HepG2 (cell line): ENCODE results near the gene UBE2H. TPM values are rescaled to one million over a fixed set of nuclear protein-coding genes. Genes with fewer than 3 reads are reported as not detected.

Experiments
- AKAP8 ChIP-seq: sonication (generic); formaldehyde crosslinking; IDR thresholded peaks from 2 replicates; pipeline ENCODE4 v1.5.1; 2020; ENCODE audit warnings: mild to moderate bottlenecking, missing genetic modification reagents
- ATM ChIP-seq: fragments of 450-650 bp; IDR thresholded peaks from 2 replicates; pipeline ENCODE4 v1.7.1; 2017; ENCODE audit warnings: mild to moderate bottlenecking, borderline replicate concordance
- ESRRA ChIP-seq: sonication (generic); formaldehyde crosslinking; IDR thresholded peaks from 2 replicates; pipeline ENCODE4 v1.5.1; 2020; ENCODE audit warnings: mild to moderate bottlenecking, low read depth, missing genetic modification reagents
- GTF2F1 ChIP-seq: fragments of 150-350 bp; IDR thresholded peaks from 2 replicates; pipeline ENCODE4 v1.6.1; 2014; ENCODE audit warnings: low read length
- HMGA1 ChIP-seq: sonication (generic); formaldehyde crosslinking; conservative IDR thresholded peaks from 2 replicates; pipeline ENCODE4 v1.4.0; 2020; ENCODE audit warnings: missing genetic modification reagents
- HNRNPH1 ChIP-seq: fragments of 200-400 bp; formaldehyde crosslinking; optimal IDR thresholded peaks from 2 replicates; pipeline ENCODE3; 2017; ENCODE audit warnings: mild to moderate bottlenecking, low read depth, low read length
- IRX3 ChIP-seq: sonication (generic); formaldehyde crosslinking; IDR thresholded peaks from 2 replicates; pipeline ENCODE4 v1.8.1; 2023; ENCODE audit warnings: mild to moderate bottlenecking, low read depth, missing genetic modification reagents, borderline replicate concordance
- KDM6A ChIP-seq: IDR thresholded peaks from 2 replicates; pipeline ENCODE4 v1.6.1; 2016; ENCODE audit warnings: low read depth
- PAF1 ChIP-seq: IDR thresholded peaks from 2 replicates; pipeline ENCODE4 v1.6.1; 2016; ENCODE audit warnings: missing genetic modification reagents, missing compliant biosample characterization
- PAX8 ChIP-seq: sonication (generic); formaldehyde crosslinking; IDR thresholded peaks from 2 replicates; pipeline ENCODE4 v1.8.0; 2022; ENCODE audit warnings: mild to moderate bottlenecking, missing genetic modification reagents, borderline replicate concordance
- RCOR2 ChIP-seq: IDR thresholded peaks from 2 replicates; pipeline ENCODE4 v1.6.1; 2016; ENCODE audit warnings: missing biosample characterization, missing genetic modification reagents
- SMAD1 ChIP-seq: sonication (generic); formaldehyde crosslinking; IDR thresholded peaks from 2 replicates; pipeline ENCODE4 v1.4.0; 2020; ENCODE audit warnings: missing genetic modification reagents, low read depth, mild to moderate bottlenecking, borderline replicate concordance
- U2AF2 ChIP-seq: fragments of 200-400 bp; formaldehyde crosslinking; IDR thresholded peaks from 2 replicates; pipeline ENCODE4 v1.6.1; 2017; ENCODE audit warnings: low read depth, mild to moderate bottlenecking, low read length
- YEATS4 ChIP-seq: sonication (generic); formaldehyde crosslinking; IDR thresholded peaks from 2 replicates; pipeline ENCODE4 v1.4.0; 2020; ENCODE audit warnings: missing genetic modification reagents, borderline replicate concordance
- ZKSCAN8 ChIP-seq: IDR thresholded peaks from 2 replicates; pipeline ENCODE4 v1.6.1; 2016; ENCODE audit warnings: borderline replicate concordance, missing genetic modification reagents, missing compliant biosample characterization
- ZNF282 ChIP-seq: fragments of 450-650 bp; IDR thresholded peaks from 2 replicates; pipeline ENCODE4 v1.6.1; 2018; ENCODE audit not compliant: partially characterized antibody
- ZNF550 ChIP-seq: sonication (generic); formaldehyde crosslinking; IDR thresholded peaks from 2 replicates; pipeline ENCODE4 v1.4.0; 2020; ENCODE audit warnings: mild to moderate bottlenecking, missing genetic modification reagents, borderline replicate concordance
- ZNF720 ChIP-seq: sonication (generic); formaldehyde crosslinking; IDR thresholded peaks from 2 replicates; pipeline ENCODE4 v1.4.0; 2020; ENCODE audit warnings: missing genetic modification reagents
- ZNF724P ChIP-seq: sonication (generic); formaldehyde crosslinking; IDR thresholded peaks from 2 replicates; pipeline ENCODE4 v1.8.0; 2022; ENCODE audit warnings: missing genetic modification reagents, borderline replicate concordance
- ZNF775 ChIP-seq: sonication (generic); formaldehyde crosslinking; IDR thresholded peaks from 2 replicates; pipeline ENCODE4 v1.4.0; 2020; ENCODE audit warnings: missing genetic modification reagents, mild to moderate bottlenecking, moderate library complexity, borderline replicate concordance
- ZNF83 ChIP-seq: sonication (generic); formaldehyde crosslinking; IDR thresholded peaks from 2 replicates; pipeline ENCODE4 v1.4.0; 2020; ENCODE audit warnings: missing genetic modification reagents, mild to moderate bottlenecking, borderline replicate concordance
- ZSCAN22 ChIP-seq: sonication (generic); formaldehyde crosslinking; IDR thresholded peaks from 2 replicates; pipeline ENCODE4 v1.4.0; 2020; ENCODE audit warnings: mild to moderate bottlenecking, missing genetic modification reagents
- ZZZ3 ChIP-seq: sonication (generic); formaldehyde crosslinking; IDR thresholded peaks from 2 replicates; pipeline ENCODE4 v1.4.0; 2020; ENCODE audit warnings: missing genetic modification reagents, mild to moderate bottlenecking, borderline replicate concordance
- polyA plus RNA-seq, 8 experiments: library from polyadenylated mRNA; depleted of rRNA in 3 of 8; stranded (reverse) in 7 of 8; unstranded in 1 of 8; fragments of >200 nt; fragmentation: Illumina TruSeq in 4 of 8; extraction: Trizol in 4 of 8; gene quantifications; 2 replicates each; pipeline versions ENCODE4 v1.2.1 to v1.2.3, GENCODE V29; 2011 to 2016; ENCODE audit warnings: low read depth in 4 of 8, missing spikeins in 1 of 8, mixed read lengths in 1 of 8; ENCODE audit not compliant: insufficient read depth in 1 of 8
- total RNA-seq, 5 experiments: library from RNA; depleted of rRNA; stranded (reverse); fragments of >200 nt; fragmentation: Illumina TruSeq; extraction: Trizol; gene quantifications; 2 replicates each; pipeline ENCODE4 v1.2.3, GENCODE V29; 2016; ENCODE audit warnings: low read depth in 1 of 5
- TF ChIP-seq, protein P1 (sequence below): sonication (generic); formaldehyde crosslinking; IDR thresholded peaks from 2 replicates; pipeline ENCODE4 v1.4.0; 2020; ENCODE audit warnings: missing genetic modification reagents
- TF ChIP-seq, protein P2 (sequence below): IDR thresholded peaks from 2 replicates; pipeline ENCODE4 v1.6.1; 2016
- TF ChIP-seq, protein P3 (sequence below): sonication (generic); formaldehyde crosslinking; conservative IDR thresholded peaks from 2 replicates; pipeline ENCODE4 v1.4.0; 2020; ENCODE audit warnings: missing genetic modification reagents

UBE2H gene
- total and polyA plus RNA-seq, 2 of the 13 experiments (the other 11 are each of a cell fraction or from before 2014, with no cell fraction given), result 15.5 to 40.1 TPM

DNA sequence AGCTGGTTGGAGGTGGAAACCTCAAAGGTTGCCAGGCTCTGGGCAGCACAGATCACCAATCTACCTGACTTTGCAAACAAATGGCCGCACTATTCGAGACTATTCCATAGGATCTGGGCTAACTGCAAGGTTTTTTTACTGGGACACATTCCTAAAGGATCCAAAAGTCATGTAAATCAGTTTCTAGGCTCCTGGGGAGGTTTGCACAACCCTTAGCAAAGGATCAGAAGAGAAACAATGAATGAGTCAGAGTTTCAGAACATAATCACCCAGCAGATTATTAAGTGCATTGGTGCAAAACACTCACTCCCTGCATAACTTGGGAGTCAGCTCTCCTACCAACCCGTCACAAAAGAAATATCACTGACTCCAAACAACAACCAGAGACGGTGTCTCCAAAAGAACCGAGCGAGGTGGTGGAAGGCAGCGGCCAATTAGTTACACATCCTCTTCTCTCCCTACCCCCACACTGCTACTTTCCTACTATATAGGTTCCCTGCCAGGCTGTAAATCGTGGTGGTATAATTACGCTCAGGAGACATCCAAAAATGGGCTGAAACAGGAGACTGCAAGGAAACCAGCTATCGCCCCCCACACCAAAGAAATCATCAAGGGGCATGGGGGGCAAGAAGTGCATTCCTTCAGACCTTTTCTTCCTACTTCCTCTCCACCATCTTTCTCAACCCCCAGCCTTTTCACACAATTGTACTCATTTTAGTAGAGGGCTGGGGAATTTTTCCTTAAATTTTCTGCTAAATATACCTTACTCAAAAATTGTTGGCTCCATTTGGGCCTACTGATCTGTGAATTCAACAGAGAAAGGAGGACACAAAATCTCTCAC, 3.2 kb downstream of the UBE2H start (continued):
- TF ChIP-seq HMGA1 (CRISPR knock-in tag), result no peak
- 0 out of 2 replicates have a peak, but pooled peaks have one; percentile 85 for TF ChIP-seq ZNF775
- TF ChIP-seq U2AF2, result no peak
- 0 out of 2 replicates have a peak, but pooled peaks have one; percentile 45 for TF ChIP-seq YEATS4 (CRISPR knock-in tag)
- no peak for TF ChIP-seq ZKSCAN8 (CRISPR knock-in tag)
- no peak for TF ChIP-seq GTF2F1
- TF ChIP-seq ZNF83, result no peak
- TF ChIP-seq ESRRA (CRISPR knock-in tag), result no peak
- TF ChIP-seq RCOR2, result no peak
- no peak for TF ChIP-seq PAX8 (CRISPR knock-in tag)
- TF ChIP-seq AKAP8, result 0 out of 2 replicates have a peak, but pooled peaks have one; percentile 57
- TF ChIP-seq, protein P1, sequence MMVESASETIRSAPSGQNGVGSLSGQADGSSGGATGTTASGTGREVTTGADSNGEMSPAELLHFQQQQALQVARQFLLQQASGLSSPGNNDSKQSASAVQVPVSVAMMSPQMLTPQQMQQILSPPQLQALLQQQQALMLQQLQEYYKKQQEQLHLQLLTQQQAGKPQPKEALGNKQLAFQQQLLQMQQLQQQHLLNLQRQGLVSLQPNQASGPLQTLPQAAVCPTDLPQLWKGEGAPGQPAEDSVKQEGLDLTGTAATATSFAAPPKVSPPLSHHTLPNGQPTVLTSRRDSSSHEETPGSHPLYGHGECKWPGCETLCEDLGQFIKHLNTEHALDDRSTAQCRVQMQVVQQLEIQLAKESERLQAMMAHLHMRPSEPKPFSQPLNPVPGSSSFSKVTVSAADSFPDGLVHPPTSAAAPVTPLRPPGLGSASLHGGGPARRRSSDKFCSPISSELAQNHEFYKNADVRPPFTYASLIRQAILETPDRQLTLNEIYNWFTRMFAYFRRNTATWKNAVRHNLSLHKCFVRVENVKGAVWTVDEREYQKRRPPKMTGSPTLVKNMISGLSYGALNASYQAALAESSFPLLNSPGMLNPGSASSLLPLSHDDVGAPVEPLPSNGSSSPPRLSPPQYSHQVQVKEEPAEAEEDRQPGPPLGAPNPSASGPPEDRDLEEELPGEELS (CRISPR knock-in tag), result no peak
- TF ChIP-seq SMAD1, result no peak
- no peak for TF ChIP-seq ZNF282
- TF ChIP-seq ZNF720 (CRISPR knock-in tag), result no peak
- no peak for TF ChIP-seq ZZZ3
- no peak for TF ChIP-seq ZNF550 (CRISPR knock-in tag)
- no peak for TF ChIP-seq KDM6A (CRISPR knock-in tag)
- no peak for TF ChIP-seq ATM
- TF ChIP-seq, protein P2, sequence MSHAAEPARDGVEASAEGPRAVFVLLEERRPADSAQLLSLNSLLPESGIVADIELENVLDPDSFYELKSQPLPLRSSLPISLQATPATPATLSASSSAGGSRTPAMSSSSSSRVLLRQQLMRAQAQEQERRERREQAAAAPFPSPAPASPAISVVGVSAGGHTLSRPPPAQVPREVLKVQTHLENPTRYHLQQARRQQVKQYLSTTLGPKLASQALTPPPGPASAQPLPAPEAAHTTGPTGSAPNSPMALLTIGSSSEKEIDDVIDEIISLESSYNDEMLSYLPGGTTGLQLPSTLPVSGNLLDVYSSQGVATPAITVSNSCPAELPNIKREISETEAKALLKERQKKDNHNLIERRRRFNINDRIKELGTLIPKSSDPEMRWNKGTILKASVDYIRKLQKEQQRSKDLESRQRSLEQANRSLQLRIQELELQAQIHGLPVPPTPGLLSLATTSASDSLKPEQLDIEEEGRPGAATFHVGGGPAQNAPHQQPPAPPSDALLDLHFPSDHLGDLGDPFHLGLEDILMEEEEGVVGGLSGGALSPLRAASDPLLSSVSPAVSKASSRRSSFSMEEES, result no peak
- TF ChIP-seq ZSCAN22 (CRISPR knock-in tag), result no peak
- no peak for TF ChIP-seq PAF1 (CRISPR knock-in tag)
- TF ChIP-seq HNRNPH1, result no peak
- no peak for TF ChIP-seq ZNF724P (CRISPR knock-in tag)
- TF ChIP-seq IRX3, result no peak
- TF ChIP-seq, protein P3, sequence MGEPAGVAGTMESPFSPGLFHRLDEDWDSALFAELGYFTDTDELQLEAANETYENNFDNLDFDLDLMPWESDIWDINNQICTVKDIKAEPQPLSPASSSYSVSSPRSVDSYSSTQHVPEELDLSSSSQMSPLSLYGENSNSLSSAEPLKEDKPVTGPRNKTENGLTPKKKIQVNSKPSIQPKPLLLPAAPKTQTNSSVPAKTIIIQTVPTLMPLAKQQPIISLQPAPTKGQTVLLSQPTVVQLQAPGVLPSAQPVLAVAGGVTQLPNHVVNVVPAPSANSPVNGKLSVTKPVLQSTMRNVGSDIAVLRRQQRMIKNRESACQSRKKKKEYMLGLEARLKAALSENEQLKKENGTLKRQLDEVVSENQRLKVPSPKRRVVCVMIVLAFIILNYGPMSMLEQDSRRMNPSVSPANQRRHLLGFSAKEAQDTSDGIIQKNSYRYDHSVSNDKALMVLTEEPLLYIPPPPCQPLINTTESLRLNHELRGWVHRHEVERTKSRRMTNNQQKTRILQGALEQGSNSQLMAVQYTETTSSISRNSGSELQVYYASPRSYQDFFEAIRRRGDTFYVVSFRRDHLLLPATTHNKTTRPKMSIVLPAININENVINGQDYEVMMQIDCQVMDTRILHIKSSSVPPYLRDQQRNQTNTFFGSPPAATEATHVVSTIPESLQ (CRISPR knock-in tag), result no peak
